ENCODE results near the gene PTGDR. TPM values are rescaled to one million over a fixed set of nuclear protein-coding genes. Genes with fewer than 3 reads are reported as not detected.
A peak's percentile ranks its signal among the peaks of the same experiment; 100 is the strongest.

The PTGDR gene
- polyA plus RNA-seq, 4 donors: 0.25 to 6.6 TPM; not detected in 2

- Histone ChIP-seq H3K4me3 (ENCODE audit: low read depth in 1 of 3, low read length in 3 of 3) (no peak overlapping the region), H3K4me1 (ENCODE audit: control insufficient read depth in 3 of 3, insufficient read depth in 2 of 3, low read depth in 1 of 3, low read length in 2 of 3) (no peaks in the 10 kb centered on the region), H3K9me3 (ENCODE audit: control insufficient read depth in 2 of 2, insufficient read depth in 1 of 2, low read depth in 1 of 2, low read length in 1 of 2) (no peaks in the 10 kb centered on the region), H3K27me3 (ENCODE audit: control insufficient read depth in 3 of 3, insufficient read depth in 3 of 3, low read length in 3 of 3) (no peaks in the 10 kb centered on the region), H3K27ac (ENCODE audit: low read depth in 1 of 3, low read length in 2 of 3) (no peak overlapping the region), H3K36me3 (ENCODE audit: control insufficient read depth in 3 of 3, insufficient read depth in 2 of 3, low read depth in 1 of 3, low read length in 3 of 3) (no peaks in the 10 kb centered on the region)
- FAIRE-seq (no peak), DNase-seq (no peak)
- WGBS, 3 donors: 55 to 71% (median 63%) methylated on average over 2 of the region's 2 CpGs
Observed at GRCh38 chr14:52283099-52283498, 15.6 kb downstream of the PTGDR start.

DNA sequence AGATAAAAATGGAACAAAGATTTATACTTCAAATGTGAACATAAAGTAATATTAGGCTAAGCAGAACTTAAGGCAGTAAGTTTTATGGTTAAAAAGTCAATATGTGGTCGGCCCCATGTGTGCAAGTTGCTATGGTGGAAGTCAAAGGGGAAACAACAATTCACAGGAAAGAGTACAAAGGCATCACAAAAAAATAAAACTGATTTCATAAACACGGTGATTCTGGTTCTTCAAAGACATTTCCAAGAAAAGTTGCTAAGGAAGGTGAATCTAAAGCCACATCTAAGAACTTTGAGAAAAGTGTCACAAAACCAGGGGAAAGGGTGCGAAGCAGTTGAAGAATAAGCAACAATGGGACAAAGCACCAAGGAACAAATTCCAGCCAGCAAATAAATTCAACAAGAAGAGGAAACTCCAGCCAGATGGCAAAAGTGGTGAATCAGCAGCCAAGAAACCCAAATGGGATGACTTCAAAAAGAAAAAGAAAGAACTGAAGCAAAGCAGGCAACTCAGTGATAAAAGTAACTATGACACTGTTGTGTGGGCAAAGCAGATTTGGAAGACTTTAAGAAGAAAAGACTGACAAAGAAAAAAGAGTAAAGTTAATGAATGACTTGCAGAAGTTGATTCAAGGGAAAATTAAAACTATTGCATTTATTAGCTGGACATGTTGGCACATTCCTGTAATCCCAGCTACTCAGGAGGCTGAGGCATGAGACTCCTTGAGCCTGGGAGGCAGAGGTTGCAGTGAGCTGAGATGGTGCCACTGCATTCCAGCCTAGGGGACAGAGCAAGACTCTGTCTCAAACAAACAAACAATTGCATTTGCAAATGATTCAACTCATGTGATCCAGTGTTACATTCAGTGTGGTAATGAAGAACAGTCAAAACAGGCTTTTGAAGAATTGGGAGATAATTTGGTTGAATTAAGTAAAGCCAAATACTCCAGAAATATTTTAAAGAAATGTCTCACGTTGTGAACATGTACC lies 19.5 kb downstream of the PTGDR start:
- 63 to 68% (median 67%) methylated on average over 4 of the region's 4 CpGs for WGBS, 3 donors
- no peak for DNase-seq
- no peak overlapping the region for H3K27ac ChIP-seq (ENCODE audit: low read depth in 1 of 3, low read length in 2 of 3)
- H3K27me3 ChIP-seq (ENCODE audit: control insufficient read depth in 3 of 3, insufficient read depth in 3 of 3, low read length in 3 of 3): no peaks in the 10 kb centered on the region
- no peaks in the 10 kb centered on the region for H3K9me3 ChIP-seq (ENCODE audit: control insufficient read depth in 2 of 2, insufficient read depth in 1 of 2, low read depth in 1 of 2, low read length in 1 of 2)
- H3K4me3 ChIP-seq (ENCODE audit: low read depth in 1 of 3, low read length in 3 of 3): no peak overlapping the region
- no peaks in the 10 kb centered on the region for H3K36me3 ChIP-seq (ENCODE audit: control insufficient read depth in 3 of 3, insufficient read depth in 2 of 3, low read depth in 1 of 3, low read length in 3 of 3)
- no peaks in the 10 kb centered on the region for H3K4me1 ChIP-seq (ENCODE audit: control insufficient read depth in 3 of 3, insufficient read depth in 2 of 3, low read depth in 1 of 3, low read length in 2 of 3)
- FAIRE-seq: no peak

- FAIRE-seq: no peak
- H3K36me3 ChIP-seq (ENCODE audit: control insufficient read depth in 3 of 3, insufficient read depth in 2 of 3, low read depth in 1 of 3, low read length in 3 of 3): no peaks in the 10 kb centered on the region
- H3K27ac ChIP-seq (ENCODE audit: low read depth in 1 of 3, low read length in 2 of 3): no peak overlapping the region
- no peaks in the 10 kb centered on the region for H3K27me3 ChIP-seq (ENCODE audit: control insufficient read depth in 3 of 3, insufficient read depth in 3 of 3, low read length in 3 of 3)
- no peaks in the 10 kb centered on the region for H3K4me1 ChIP-seq (ENCODE audit: control insufficient read depth in 3 of 3, insufficient read depth in 2 of 3, low read depth in 1 of 3, low read length in 2 of 3)
- no peaks in the 10 kb centered on the region for H3K9me3 ChIP-seq (ENCODE audit: control insufficient read depth in 2 of 2, insufficient read depth in 1 of 2, low read depth in 1 of 2, low read length in 1 of 2)
- no peak for DNase-seq
- WGBS, 3 donors: 85 to 96% (median 94%) methylated on average over 2 of the region's 2 CpGs
- no peak overlapping the region for H3K4me3 ChIP-seq (ENCODE audit: low read depth in 1 of 3, low read length in 3 of 3)
Observed at GRCh38 chr14:52296378-52296777, 28.9 kb downstream of the PTGDR start.

- no peaks in the 10 kb centered on the region for H3K27me3 ChIP-seq (ENCODE audit: control insufficient read depth in 3 of 3, insufficient read depth in 3 of 3, low read length in 3 of 3)
- no peaks in the 10 kb centered on the region for H3K36me3 ChIP-seq (ENCODE audit: control insufficient read depth in 3 of 3, insufficient read depth in 2 of 3, low read depth in 1 of 3, low read length in 3 of 3)
- no peaks in the 10 kb centered on the region for H3K4me1 ChIP-seq (ENCODE audit: control insufficient read depth in 3 of 3, insufficient read depth in 2 of 3, low read depth in 1 of 3, low read length in 2 of 3)
- no peak for FAIRE-seq
- 91 to 94% (median 92%) methylated on average over 10 of the region's 10 CpGs for WGBS, 3 donors
- H3K27ac ChIP-seq (ENCODE audit: low read depth in 1 of 3, low read length in 2 of 3): no peak overlapping the region
- H3K4me3 ChIP-seq (ENCODE audit: low read depth in 1 of 3, low read length in 3 of 3): no peak overlapping the region
- H3K9me3 ChIP-seq (ENCODE audit: control insufficient read depth in 2 of 2, insufficient read depth in 1 of 2, low read depth in 1 of 2, low read length in 1 of 2): no peaks in the 10 kb centered on the region
- DNase-seq: no peak
Observed at GRCh38 chr14:52298795-52299194, 31.3 kb downstream of the PTGDR start.

- FAIRE-seq (peak; percentile 96), DNase-seq (peak; percentile 43 to 48)
- H3K4me3 ChIP-seq (ENCODE audit: low read depth in 1 of 3, low read length in 3 of 3): no peak overlapping the region
Observed at GRCh38 chr14:52299692-52300278, 32.3 kb downstream of the PTGDR start.

DNA sequence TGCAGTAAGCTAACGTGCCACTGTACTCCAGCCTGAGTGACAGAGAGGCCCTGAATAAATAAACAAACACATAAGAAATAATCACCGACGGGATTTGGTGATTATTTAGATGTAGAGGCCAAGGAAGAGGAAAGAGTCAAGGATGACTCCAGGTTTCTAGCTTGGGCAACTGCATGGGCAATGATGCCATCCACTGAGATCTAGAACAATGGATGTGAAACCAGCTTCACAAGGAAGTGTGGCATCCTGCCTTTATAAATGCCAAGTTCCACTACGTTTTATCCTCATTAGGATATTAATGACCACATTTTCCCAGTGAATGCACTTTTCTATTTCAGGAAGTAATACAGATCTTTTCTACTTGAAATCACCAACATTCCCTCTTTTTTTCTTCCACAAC lies 35.7 kb downstream of the PTGDR start:
- Histone ChIP-seq H3K9me3 (ENCODE audit: control insufficient read depth in 2 of 2, insufficient read depth in 1 of 2, low read depth in 1 of 2, low read length in 1 of 2) (no peaks in the 10 kb centered on the region), H3K4me3 (ENCODE audit: low read depth in 1 of 3, low read length in 3 of 3) (no peak overlapping the region), H3K27me3 (ENCODE audit: control insufficient read depth in 3 of 3, insufficient read depth in 3 of 3, low read length in 3 of 3) (no peaks in the 10 kb centered on the region), H3K4me1 (ENCODE audit: control insufficient read depth in 3 of 3, insufficient read depth in 2 of 3, low read depth in 1 of 3, low read length in 2 of 3) (peaks cover 0 to 4% (median 0%) of the 10 kb centered on the region in 3 donors), H3K36me3 (ENCODE audit: control insufficient read depth in 3 of 3, insufficient read depth in 2 of 3, low read depth in 1 of 3, low read length in 3 of 3) (no peaks in the 10 kb centered on the region), H3K27ac (ENCODE audit: low read depth in 1 of 3, low read length in 2 of 3) (no peak overlapping the region)
- DNase-seq (no peak), FAIRE-seq (no peak)
- 73 to 83% (median 76%) methylated on average over 4 of the region's 4 CpGs for WGBS, 3 donors

More at GRCh38 chr14:52299692-52300278, 32.3 kb downstream of the PTGDR start:
- H3K9me3 ChIP-seq (ENCODE audit: control insufficient read depth in 2 of 2, insufficient read depth in 1 of 2, low read depth in 1 of 2, low read length in 1 of 2): no peaks in the 10 kb centered on the region
- H3K36me3 ChIP-seq (ENCODE audit: control insufficient read depth in 3 of 3, insufficient read depth in 2 of 3, low read depth in 1 of 3, low read length in 3 of 3): no peaks in the 10 kb centered on the region
- H3K27ac ChIP-seq (ENCODE audit: low read depth in 1 of 3, low read length in 2 of 3): no peak overlapping the region
- no peaks in the 10 kb centered on the region for H3K27me3 ChIP-seq (ENCODE audit: control insufficient read depth in 3 of 3, insufficient read depth in 3 of 3, low read length in 3 of 3)
- no peaks in the 10 kb centered on the region for H3K4me1 ChIP-seq (ENCODE audit: control insufficient read depth in 3 of 3, insufficient read depth in 2 of 3, low read depth in 1 of 3, low read length in 2 of 3)

- FAIRE-seq: no peak
- Histone ChIP-seq H3K9me3 (ENCODE audit: control insufficient read depth in 2 of 2, insufficient read depth in 1 of 2, low read depth in 1 of 2, low read length in 1 of 2) (no peaks in the 10 kb centered on the region), H3K27me3 (ENCODE audit: control insufficient read depth in 3 of 3, insufficient read depth in 3 of 3, low read length in 3 of 3) (no peaks in the 10 kb centered on the region), H3K4me3 (ENCODE audit: low read depth in 1 of 3, low read length in 3 of 3) (no peak overlapping the region), H3K27ac (ENCODE audit: low read depth in 1 of 3, low read length in 2 of 3) (no peak overlapping the region), H3K36me3 (ENCODE audit: control insufficient read depth in 3 of 3, insufficient read depth in 2 of 3, low read depth in 1 of 3, low read length in 3 of 3) (no peaks in the 10 kb centered on the region), H3K4me1 (ENCODE audit: control insufficient read depth in 3 of 3, insufficient read depth in 2 of 3, low read depth in 1 of 3, low read length in 2 of 3) (peaks cover 0 to 4% (median 0%) of the 10 kb centered on the region in 3 donors)
- no peak for DNase-seq
- WGBS, 3 donors: 78 to 81% (median 79%) methylated on average over 4 of the region's 4 CpGs
Observed at GRCh38 chr14:52304248-52304904, 36.9 kb downstream of the PTGDR start.

DNA sequence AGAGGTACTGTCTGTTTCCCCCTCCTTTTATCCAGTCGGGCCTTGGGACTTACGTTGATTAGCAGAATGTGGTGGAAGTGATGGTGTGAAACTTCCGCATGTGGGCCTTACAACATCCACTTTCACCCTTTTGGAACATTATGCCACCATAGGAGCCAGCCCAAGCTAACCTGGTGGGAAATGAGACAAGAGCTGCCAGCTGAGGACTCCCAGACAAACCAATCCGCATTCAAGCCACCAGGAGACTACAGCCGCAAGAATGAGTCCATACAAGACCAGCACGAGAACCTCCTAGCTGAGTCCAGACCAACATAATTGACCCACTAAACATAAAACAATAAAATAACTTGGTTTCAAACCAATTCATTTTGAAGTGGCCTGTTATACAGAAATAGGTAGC lies 37.5 kb downstream of the PTGDR start:
- H3K4me3 ChIP-seq (ENCODE audit: low read depth in 1 of 3, low read length in 3 of 3): no peak overlapping the region
- H3K27ac ChIP-seq (ENCODE audit: low read depth in 1 of 3, low read length in 2 of 3): no peak overlapping the region
- H3K36me3 ChIP-seq (ENCODE audit: control insufficient read depth in 3 of 3, insufficient read depth in 2 of 3, low read depth in 1 of 3, low read length in 3 of 3): no peaks in the 10 kb centered on the region
- H3K27me3 ChIP-seq (ENCODE audit: control insufficient read depth in 3 of 3, insufficient read depth in 3 of 3, low read length in 3 of 3): no peaks in the 10 kb centered on the region
- H3K9me3 ChIP-seq (ENCODE audit: control insufficient read depth in 2 of 2, insufficient read depth in 1 of 2, low read depth in 1 of 2, low read length in 1 of 2): no peaks in the 10 kb centered on the region
- FAIRE-seq: no peak
- no peak for DNase-seq
- 92 to 95% (median 94%) methylated on average over 6 of the region's 6 CpGs for WGBS, 3 donors
- H3K4me1 ChIP-seq (ENCODE audit: control insufficient read depth in 3 of 3, insufficient read depth in 2 of 3, low read depth in 1 of 3, low read length in 2 of 3): peaks cover 0 to 4% (median 0%) of the 10 kb centered on the region in 3 donors

Data from small intestine (tissue), 7 donors.